A673 (cell line): ENCODE results near the gene GRID1.

Experiments
- EZH2 ChIP-seq: fragments of 200-600 bp; sonication (generic); IDR thresholded peaks from 2 replicates; pipeline ENCODE4 v1.6.1; 2017; ENCODE audit warnings: borderline replicate concordance, low read depth, mild to moderate bottlenecking, mixed read lengths, antibody characterized with exemption, low read length; ENCODE audit not compliant: poor library complexity, severe bottlenecking
- TF ChIP-seq, protein P1 (sequence below): fragments of 300-800, 200-600 bp; sonication (generic); conservative IDR thresholded peaks from 2 replicates; pipeline ENCODE4 v1.5.1; 2017; ENCODE audit warnings: low read depth, mild to moderate bottlenecking, antibody characterized with exemption, low read length, moderate library complexity, mixed read lengths

DNA sequence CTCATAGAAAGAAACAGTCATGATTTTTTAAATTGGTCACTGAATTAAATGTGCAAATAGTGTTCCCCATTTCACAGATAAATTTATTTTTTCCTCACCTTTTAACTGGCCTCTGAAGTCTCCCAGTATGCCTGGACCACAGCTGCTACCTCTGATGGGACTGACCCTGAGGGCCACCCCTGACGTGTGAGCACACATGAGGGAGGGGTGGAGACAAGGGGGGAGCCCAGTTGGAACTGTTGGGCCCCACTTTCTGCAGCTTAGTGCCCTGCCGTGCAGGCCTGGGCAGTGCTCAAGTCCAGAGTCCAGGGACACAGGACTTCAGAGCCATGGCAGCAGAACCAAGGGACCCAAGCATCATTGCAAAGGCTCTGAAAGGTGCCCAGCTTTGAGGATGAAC lies 243.9 kb downstream of the GRID1 start:
- TF ChIP-seq, protein P1, sequence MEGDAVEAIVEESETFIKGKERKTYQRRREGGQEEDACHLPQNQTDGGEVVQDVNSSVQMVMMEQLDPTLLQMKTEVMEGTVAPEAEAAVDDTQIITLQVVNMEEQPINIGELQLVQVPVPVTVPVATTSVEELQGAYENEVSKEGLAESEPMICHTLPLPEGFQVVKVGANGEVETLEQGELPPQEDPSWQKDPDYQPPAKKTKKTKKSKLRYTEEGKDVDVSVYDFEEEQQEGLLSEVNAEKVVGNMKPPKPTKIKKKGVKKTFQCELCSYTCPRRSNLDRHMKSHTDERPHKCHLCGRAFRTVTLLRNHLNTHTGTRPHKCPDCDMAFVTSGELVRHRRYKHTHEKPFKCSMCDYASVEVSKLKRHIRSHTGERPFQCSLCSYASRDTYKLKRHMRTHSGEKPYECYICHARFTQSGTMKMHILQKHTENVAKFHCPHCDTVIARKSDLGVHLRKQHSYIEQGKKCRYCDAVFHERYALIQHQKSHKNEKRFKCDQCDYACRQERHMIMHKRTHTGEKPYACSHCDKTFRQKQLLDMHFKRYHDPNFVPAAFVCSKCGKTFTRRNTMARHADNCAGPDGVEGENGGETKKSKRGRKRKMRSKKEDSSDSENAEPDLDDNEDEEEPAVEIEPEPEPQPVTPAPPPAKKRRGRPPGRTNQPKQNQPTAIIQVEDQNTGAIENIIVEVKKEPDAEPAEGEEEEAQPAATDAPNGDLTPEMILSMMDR: no peak
- no peak for TF ChIP-seq EZH2
